ENCODE results near the gene NAE1.

Gene NAE1

GRCh38 chr16:66844342-66845079 is 13.7 kb upstream of the NAE1 start, which contains the start of gene CA7:
TSS of gene CA7 (plus strand) at chr16:66844414. CDS start at chr16:66844488, 74 bp downstream.
- no peak for TF ChIP-seq CTCF (IDR thresholded peaks at IDR 0.05; ENCODE audit: insufficient read depth, low read length, missing control alignments)
- H3K4me3 ChIP-seq (ENCODE audit: low read depth, low read length), result peak within 1 kb of the TSS; percentile 36
- CTCF ChIA-PET, result interaction anchor here (0.9 to 12.7 kb wide), 4 partner anchors 12 to 236 kb away, joined by 3 to 205 read pairs (median 58); partner anchors contain the start of gene NAE1
- POLR2A ChIA-PET, result no interaction called here
- no peak for DNase-seq (ENCODE audit: low read depth, low spot score)

- no peak overlapping the region for H3K4me3 ChIP-seq (ENCODE audit: low read depth, low read length)
- ChIA-PET POLR2A (no interaction called here), CTCF (interaction anchor here (1.4 to 12.7 kb wide), 4 partner anchors 12 to 93 kb away, joined by 3 to 205 read pairs (median 57); partner anchors contain the start of genes DYNC1LI2 and NAE1)
- no peak for TF ChIP-seq CTCF (IDR thresholded peaks at IDR 0.05; ENCODE audit: insufficient read depth, low read length, missing control alignments)
- no peak for DNase-seq (ENCODE audit: low read depth, low spot score)
These were observed 13.2 kb upstream of the NAE1 start for GRCh38 chr16:66844009-66844341.

GRCh38 chr16:66843191-66843590 is 12.4 kb upstream of the NAE1 start:
- POLR2A ChIA-PET, result no interaction called here
- DNase-seq (ENCODE audit: low read depth, low spot score), result no peak
- CTCF ChIA-PET, result interaction anchor here (1.4 to 12.7 kb wide), 5 partner anchors 11 to 92 kb away, joined by 3 to 205 read pairs (median 5); partner anchors contain the start of genes DYNC1LI2 and NAE1
- no peak for TF ChIP-seq CTCF (IDR thresholded peaks at IDR 0.05; ENCODE audit: insufficient read depth, low read length, missing control alignments)
- no peak overlapping the region for H3K4me3 ChIP-seq (ENCODE audit: low read depth, low read length)

GRCh38 chr16:66842765-66843164 is 12.0 kb upstream of the NAE1 start:
- H3K4me3 ChIP-seq (ENCODE audit: low read depth, low read length), result no peak overlapping the region
- DNase-seq (ENCODE audit: low read depth, low spot score), result no peak
- ChIA-PET CTCF (interaction anchor here (0.8 to 12.7 kb wide), 7 partner anchors 9 to 92 kb away, joined by 3 to 205 read pairs (median 5); partner anchors contain the start of genes DYNC1LI2 and NAE1), POLR2A (no interaction called here)
- TF ChIP-seq CTCF (IDR thresholded peaks at IDR 0.05; ENCODE audit: insufficient read depth, low read length, missing control alignments), result no peak

- TF ChIP-seq CTCF (IDR thresholded peaks at IDR 0.05; ENCODE audit: insufficient read depth, low read length, missing control alignments), result no peak
- ChIA-PET CTCF (interaction anchor here (0.9 to 12.7 kb wide), 4 partner anchors 10 to 27 kb away, joined by 3 to 205 read pairs (median 58); partner anchors contain the start of gene NAE1), POLR2A (no interaction called here)
- no peak overlapping the region for H3K4me3 ChIP-seq (ENCODE audit: low read depth, low read length)
- DNase-seq (ENCODE audit: low read depth, low spot score), result no peak
These were observed 10.6 kb upstream of the NAE1 start for GRCh38 chr16:66841366-66841765.

GRCh38 chr16:66840883-66841282 is 10.1 kb upstream of the NAE1 start:
- ChIA-PET POLR2A (no interaction called here), CTCF (interaction anchor here (2.0 to 12.7 kb wide), 3 partner anchors 9 to 27 kb away, joined by 6 to 205 read pairs (median 110); partner anchors contain the start of gene NAE1)
- no peak for DNase-seq (ENCODE audit: low read depth, low spot score)
- TF ChIP-seq CTCF (IDR thresholded peaks at IDR 0.05; ENCODE audit: insufficient read depth, low read length, missing control alignments), result no peak
- H3K4me3 ChIP-seq (ENCODE audit: low read depth, low read length), result no peak overlapping the region
